GM23248 (cell line): ENCODE data around the gene MACIR.

Source experiments
- EZH2 ChIP-seq: fragments of 200-600 bp; sonication (generic); IDR thresholded peaks from 2 replicates; pipeline ENCODE4 v1.6.1; 2018; ENCODE audit warnings: antibody characterized with exemption, mild to moderate bottlenecking; ENCODE audit not compliant: insufficient read depth, poor library complexity, severe bottlenecking
- EZH2phosphoT487 ChIP-seq: fragments of 200-600 bp; sonication (generic); IDR thresholded peaks from 2 replicates; pipeline ENCODE4 v1.6.1; 2018; ENCODE audit warnings: antibody characterized with exemption, moderate library complexity, mild to moderate bottlenecking, low read depth; ENCODE audit not compliant: insufficient read depth

- TF ChIP-seq EZH2 (no peak), EZH2phosphoT487 (no peak)
Observed at GRCh38 chr5:103243665-103244064, 14.9 kb upstream of the MACIR start.
